Tibial nerve (tissue), 4 donors: Measurements from ENCODE around the gene PRAF2. TPM values are rescaled to one million over a fixed set of nuclear protein-coding genes. Genes with fewer than 3 reads are reported as not detected.

ENCODE experiments used
- DNase-seq, 2 donors: peaks; one replicate each; pipeline ENCODE4 v3.0.0-alpha.2; 2019; ENCODE audit warnings: low spot score in 2 of 2
- H3K27ac ChIP-seq, 4 donors: fragments of 200-600 bp; sonication (generic) in 3 of 4; one replicate each; pipeline ENCODE4 v1.5.1; 2017 to 2019; ENCODE audit warnings: mild to moderate bottlenecking in 1 of 4
- H3K27me3 ChIP-seq, 2 donors: fragments of 200-600 bp; sonication (generic) in 1 of 2; one replicate each; pipeline versions ENCODE4 v1.5.1 to v1.6.0; 2017 to 2019
- H3K36me3 ChIP-seq, 3 donors: fragments of 200-600 bp; sonication (generic); one replicate each; pipeline ENCODE4 v1.5.1; 2018 to 2019
- H3K4me1 ChIP-seq, 4 donors: fragments of 200-600 bp; sonication (generic) in 3 of 4; one replicate each; pipeline ENCODE4 v1.5.1; 2017 to 2019
- H3K4me3 ChIP-seq, 4 donors: fragments of 200-600 bp; sonication (generic) in 3 of 4; one replicate each; pipeline ENCODE4 v1.5.1; 2017 to 2019; ENCODE audit warnings: mild to moderate bottlenecking in 1 of 4, moderate library complexity in 1 of 4
- H3K9me3 ChIP-seq, 4 donors: fragments of 200-600 bp; sonication (generic) in 3 of 4; one replicate each; pipeline ENCODE4 v1.5.1; 2017 to 2019
- CTCF ChIP-seq, 5 experiments: fragments of 200-600 bp in 3 of 5; fragments of 450-650 bp in 2 of 5; sonication (generic) in 3 of 5; IDR thresholded peaks; one replicate each; pipeline ENCODE4 v1.5.1; 2016 to 2019; ENCODE audit warnings: antibody characterized with exemption in 5 of 5, mild to moderate bottlenecking in 3 of 5, moderate library complexity in 2 of 5
- EP300 ChIP-seq, 2 donors: sonication (generic); formaldehyde crosslinking; IDR thresholded peaks; one replicate each; pipeline ENCODE4 v1.6.1; 2017; ENCODE audit warnings: antibody characterized with exemption in 2 of 2, mild to moderate bottlenecking in 1 of 2
- POLR2A ChIP-seq, 2 donors: fragments of 450-650 bp; IDR thresholded peaks; one replicate each; pipeline ENCODE4 v1.6.1; 2017; ENCODE audit warnings: antibody characterized with exemption in 2 of 2, mild to moderate bottlenecking in 2 of 2, moderate library complexity in 2 of 2
- WGBS, 2 donors: methylation state at CpG; one replicate each; pipeline ENCODE4 v1.1.5; 2018; 5-methylcytosine and 5-hydroxymethylcytosine counted together
- total RNA-seq, 4 donors: library from RNA; depleted of rRNA; stranded (reverse); fragments of >200 nt; gene quantifications; one replicate each; pipeline ENCODE4 v1.1.0, GENCODE V29; 2016

Gene PRAF2
- total RNA-seq, 4 donors from 2014 or later, result 16.5 to 28.8 (median 19.9) TPM

- TF ChIP-seq CTCF (IDR thresholded peaks at IDR 0.05) (no peak), POLR2A (IDR thresholded peaks at IDR 0.05) (no peak), EP300 (IDR thresholded peaks at IDR 0.05) (no peak)
- Histone ChIP-seq H3K27ac (no peak overlapping the region), H3K4me1 (peaks cover 0 to 2% (median 0%) of the 10 kb centered on the region in 4 donors), H3K9me3 (no peaks in the 10 kb centered on the region), H3K27me3 (no peaks in the 10 kb centered on the region), H3K4me3 (no peak overlapping the region), H3K36me3 (peaks cover 0 to 87% (median 0%) of the 10 kb centered on the region in 3 donors)
- DNase-seq, result no peak
- WGBS, 2 donors, result 69 to 89% methylated on average over 4 to 5 of the region's 5 CpGs
Measured at GRCh38 chrX:49116716-49117115, 42.9 kb upstream of the PRAF2 start.

- no peak overlapping the region for H3K4me3 ChIP-seq
- H3K27ac ChIP-seq, result no peak overlapping the region
- H3K27me3 ChIP-seq, result no peaks in the 10 kb centered on the region
- TF ChIP-seq POLR2A (IDR thresholded peaks at IDR 0.05), result no peak
- no peak for TF ChIP-seq EP300 (IDR thresholded peaks at IDR 0.05)
- TF ChIP-seq CTCF (IDR thresholded peaks at IDR 0.05), result no peak
- H3K36me3 ChIP-seq, result peaks cover 0 to 83% (median 0%) of the 10 kb centered on the region in 3 donors
- no peaks in the 10 kb centered on the region for H3K4me1 ChIP-seq
- no peak for DNase-seq
- no peaks in the 10 kb centered on the region for H3K9me3 ChIP-seq
- WGBS, 2 donors, result 71 to 72% methylated on average over 7 to 8 of the region's 8 CpGs
Measured at GRCh38 chrX:49116076-49116475, 42.3 kb upstream of the PRAF2 start.

- no peak for DNase-seq
- Histone ChIP-seq H3K4me3 (no peak overlapping the region), H3K27me3 (no peaks in the 10 kb centered on the region), H3K9me3 (no peaks in the 10 kb centered on the region), H3K27ac (no peak overlapping the region), H3K36me3 (peaks cover 0 to 52% (median 0%) of the 10 kb centered on the region in 3 donors), H3K4me1 (no peaks in the 10 kb centered on the region)
- WGBS, 2 donors, result 40 to 67% methylated on average over 1 to 3 of the region's 3 CpGs
- no peak for TF ChIP-seq POLR2A (IDR thresholded peaks at IDR 0.05)
- TF ChIP-seq EP300 (IDR thresholded peaks at IDR 0.05), result no peak
- no peak for TF ChIP-seq CTCF (IDR thresholded peaks at IDR 0.05)
Measured at GRCh38 chrX:49111791-49112190, 38.0 kb upstream of the PRAF2 start.

- no peaks in the 10 kb centered on the region for H3K9me3 ChIP-seq
- no peak overlapping the region for H3K4me3 ChIP-seq
- WGBS, 2 donors, result 86 to 96% methylated on average over 3 of the region's 3 CpGs
- no peak overlapping the region for H3K27ac ChIP-seq
- DNase-seq, result no peak
- no peaks in the 10 kb centered on the region for H3K27me3 ChIP-seq
- H3K36me3 ChIP-seq, result peaks cover 0 to 38% (median 0%) of the 10 kb centered on the region in 3 donors
- TF ChIP-seq EP300 (IDR thresholded peaks at IDR 0.05) (no peak), CTCF (IDR thresholded peaks at IDR 0.05) (no peak), POLR2A (IDR thresholded peaks at IDR 0.05) (no peak)
- no peaks in the 10 kb centered on the region for H3K4me1 ChIP-seq
Measured at GRCh38 chrX:49110417-49110816, 36.6 kb upstream of the PRAF2 start.

- H3K27me3 ChIP-seq, result no peaks in the 10 kb centered on the region
- H3K4me3 ChIP-seq, result no peak overlapping the region
- H3K36me3 ChIP-seq, result peaks cover 0 to 24% (median 0%) of the 10 kb centered on the region in 3 donors
- H3K27ac ChIP-seq, result no peak overlapping the region
- no peaks in the 10 kb centered on the region for H3K4me1 ChIP-seq
- H3K9me3 ChIP-seq, result no peaks in the 10 kb centered on the region
- DNase-seq, result no peak
- 56 to 60% methylated on average over 2 of the region's 2 CpGs for WGBS, 2 donors
- TF ChIP-seq CTCF (IDR thresholded peaks at IDR 0.05), result no peak
- TF ChIP-seq POLR2A (IDR thresholded peaks at IDR 0.05), result no peak
- TF ChIP-seq EP300 (IDR thresholded peaks at IDR 0.05), result no peak
Measured at GRCh38 chrX:49108641-49109040, 34.8 kb upstream of the PRAF2 start.
